Measurements from ENCODE around the gene ZMPSTE24. TPM values are rescaled to one million over a fixed set of nuclear protein-coding genes. Genes with fewer than 3 reads are reported as not detected.

Gene ZMPSTE24
- total and polyA plus RNA-seq, 2 of the 4 experiments (the other 2 are of a cell fraction): 21.0 to 28.9 TPM

DNA sequence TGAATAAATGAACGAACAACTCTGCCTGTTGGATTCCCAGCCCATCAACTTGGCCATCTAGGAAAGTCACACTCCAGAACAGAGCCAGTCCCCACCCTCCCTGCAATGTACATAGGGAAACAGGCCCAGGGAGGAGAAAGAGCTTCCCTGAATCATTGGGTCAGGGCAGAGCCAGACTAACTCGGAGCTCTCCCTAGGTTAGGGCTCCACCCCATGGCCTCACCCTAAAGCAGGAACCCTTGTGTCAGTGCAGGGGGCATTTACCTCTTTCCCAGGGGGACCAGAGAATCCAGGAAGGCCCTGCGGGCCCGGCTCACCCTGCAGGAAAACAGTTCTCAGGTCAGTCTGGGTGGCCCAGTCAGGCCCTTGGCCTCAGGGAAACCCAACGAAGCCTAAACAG is 47.4 kb downstream of the ZMPSTE24 start:
- no peaks in the 10 kb centered on the region; the same call in 1 of the 2 replicates for H3K27me3 ChIP-seq (ENCODE audit: control insufficient read depth, insufficient read depth, low read length)
- no peak overlapping the region for H3K4me2 ChIP-seq (ENCODE audit: low read depth, low read length)
- no peak overlapping the region for H4K8ac ChIP-seq (ENCODE audit: low read depth in 2 of 2, low read length in 2 of 2)
- no peak overlapping the region for H2BK5ac ChIP-seq (ENCODE audit: low read depth, low read length, poor library complexity, severe bottlenecking)
- H3K4me1 ChIP-seq (ENCODE audit: control insufficient read depth, insufficient read depth, low read length): no peaks in the 10 kb centered on the region
- H2BK20ac ChIP-seq (ENCODE audit: low read depth, low read length): no peak overlapping the region
- H3K9me1 ChIP-seq (ENCODE audit: insufficient read depth, low read length): no peaks in the 10 kb centered on the region; the same call in 1 of the 2 replicates
- H3K56ac ChIP-seq (ENCODE audit: extremely low read depth, insufficient read depth, low read length): no peak overlapping the region
- DNase-seq (no peak), ATAC-seq (ENCODE audit: low read depth) (peak; percentile 48)
- H2AK9ac ChIP-seq (replicated peaks; ENCODE audit: low read depth, low read length, poor library complexity): no peak overlapping the region
- no peaks in the 10 kb centered on the region for H3K79me1 ChIP-seq (ENCODE audit: low read depth in 1 of 2, low read length in 2 of 2)
- no peak overlapping the region for H3K18ac ChIP-seq (ENCODE audit: low read depth, low read length)
- POLR2A ChIA-PET (ENCODE audit: unreplicated experiment): interaction anchor here (0.6 kb wide), 1 partner anchor 228 kb away, joined by 3 read pairs; no protein-coding TSS in a partner anchor
- H4K5ac ChIP-seq (ENCODE audit: low read depth, low read length): no peak overlapping the region
- H4K91ac ChIP-seq (ENCODE audit: insufficient read depth, low read depth, low read length): no peak overlapping the region
- no peaks in the 10 kb centered on the region for H3K36me3 ChIP-seq (ENCODE audit: control insufficient read depth, insufficient read depth, low read length)
- H2AFZ ChIP-seq (replicated peaks; ENCODE audit: low read length, poor library complexity): no peak overlapping the region
- in situ Hi-C loops (cut with MboI; ENCODE audit: low sequenced_read_pairs): no loop called here
- no peak overlapping the region for H3K4ac ChIP-seq (ENCODE audit: low read depth, low read length)
- CTCF ChIA-PET: interaction anchor here (1.0 kb wide), 1 partner anchor 155 kb away, joined by 3 read pairs; no protein-coding TSS in a partner anchor
- intact Hi-C loops (cut with micrococcal nuclease): no loop called here
- WGBS, 2 experiments (ENCODE audit: extremely low coverage in 2 of 2, insufficient read length in 1 of 2): 86% methylated on average over 1 of the region's 5 CpGs; no CpG with 5 or more reads in 1 of the 2 experiments
- dilution Hi-C loops (cut with HindIII; ENCODE audit: low sequenced_read_pairs, unreplicated experiment): no loop called here
- 0 out of 2 replicates have a peak overlapping the region, but pooled peaks have one; percentile 13 for H3K14ac ChIP-seq (replicated peaks; ENCODE audit: low read depth, low read length)
- peak; percentile 37 for TF ChIP-seq RAD21 (IDR thresholded peaks at IDR 0.05; ENCODE audit: low read length)
- TF ChIP-seq, protein P1, sequence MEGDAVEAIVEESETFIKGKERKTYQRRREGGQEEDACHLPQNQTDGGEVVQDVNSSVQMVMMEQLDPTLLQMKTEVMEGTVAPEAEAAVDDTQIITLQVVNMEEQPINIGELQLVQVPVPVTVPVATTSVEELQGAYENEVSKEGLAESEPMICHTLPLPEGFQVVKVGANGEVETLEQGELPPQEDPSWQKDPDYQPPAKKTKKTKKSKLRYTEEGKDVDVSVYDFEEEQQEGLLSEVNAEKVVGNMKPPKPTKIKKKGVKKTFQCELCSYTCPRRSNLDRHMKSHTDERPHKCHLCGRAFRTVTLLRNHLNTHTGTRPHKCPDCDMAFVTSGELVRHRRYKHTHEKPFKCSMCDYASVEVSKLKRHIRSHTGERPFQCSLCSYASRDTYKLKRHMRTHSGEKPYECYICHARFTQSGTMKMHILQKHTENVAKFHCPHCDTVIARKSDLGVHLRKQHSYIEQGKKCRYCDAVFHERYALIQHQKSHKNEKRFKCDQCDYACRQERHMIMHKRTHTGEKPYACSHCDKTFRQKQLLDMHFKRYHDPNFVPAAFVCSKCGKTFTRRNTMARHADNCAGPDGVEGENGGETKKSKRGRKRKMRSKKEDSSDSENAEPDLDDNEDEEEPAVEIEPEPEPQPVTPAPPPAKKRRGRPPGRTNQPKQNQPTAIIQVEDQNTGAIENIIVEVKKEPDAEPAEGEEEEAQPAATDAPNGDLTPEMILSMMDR (conservative IDR thresholded peaks at IDR 0.05; ENCODE audit: low read depth, low read length): peak; percentile 29
- TF ChIP-seq CEBPB (IDR thresholded peaks at IDR 0.05; ENCODE audit: low read depth, low read length): no peak
- H3K23ac ChIP-seq (ENCODE audit: low read depth, low read length): no peak overlapping the region
- H3K4me3 ChIP-seq (ENCODE audit: insufficient read depth, low read depth, low read length): no peak overlapping the region
- no peak overlapping the region for H2AK5ac ChIP-seq (ENCODE audit: low read depth, low read length)
- no TSS peak for BruUV-seq (replicated peaks)
- H3K9me3 ChIP-seq (ENCODE audit: control insufficient read depth, insufficient read depth, low read length): no peaks in the 10 kb centered on the region
- no peak overlapping the region for H3K9ac ChIP-seq (ENCODE audit: low read depth, low read length)
- no peak overlapping the region for H2BK15ac ChIP-seq (ENCODE audit: low read depth, low read length)
- H3K27ac ChIP-seq (ENCODE audit: insufficient read depth, low read length): no peak overlapping the region
- no peak overlapping the region for H2BK120ac ChIP-seq (ENCODE audit: low read depth, low read length)
- H4K20me1 ChIP-seq (ENCODE audit: insufficient read depth, low read length): no peaks in the 10 kb centered on the region
